ENCODE data around the gene ARPC1B.

DNA sequence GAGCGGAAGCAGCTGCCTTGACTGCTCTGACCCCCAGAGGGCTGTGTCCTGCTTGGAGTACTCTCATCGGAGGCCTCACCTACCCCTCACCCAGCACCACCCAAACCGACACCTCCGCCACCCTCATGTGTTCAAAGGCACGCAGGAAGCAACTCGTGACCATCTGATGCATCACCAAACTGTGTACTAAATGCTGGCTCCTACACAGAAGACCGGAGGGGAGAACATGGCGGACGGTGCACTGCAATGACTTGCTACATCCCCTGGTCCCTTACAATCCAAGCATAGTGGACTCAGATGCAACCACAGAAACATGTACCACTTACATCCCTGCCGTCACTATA is 30.4 kb downstream of the ARPC1B start:
- TF ChIP-seq, protein P1, sequence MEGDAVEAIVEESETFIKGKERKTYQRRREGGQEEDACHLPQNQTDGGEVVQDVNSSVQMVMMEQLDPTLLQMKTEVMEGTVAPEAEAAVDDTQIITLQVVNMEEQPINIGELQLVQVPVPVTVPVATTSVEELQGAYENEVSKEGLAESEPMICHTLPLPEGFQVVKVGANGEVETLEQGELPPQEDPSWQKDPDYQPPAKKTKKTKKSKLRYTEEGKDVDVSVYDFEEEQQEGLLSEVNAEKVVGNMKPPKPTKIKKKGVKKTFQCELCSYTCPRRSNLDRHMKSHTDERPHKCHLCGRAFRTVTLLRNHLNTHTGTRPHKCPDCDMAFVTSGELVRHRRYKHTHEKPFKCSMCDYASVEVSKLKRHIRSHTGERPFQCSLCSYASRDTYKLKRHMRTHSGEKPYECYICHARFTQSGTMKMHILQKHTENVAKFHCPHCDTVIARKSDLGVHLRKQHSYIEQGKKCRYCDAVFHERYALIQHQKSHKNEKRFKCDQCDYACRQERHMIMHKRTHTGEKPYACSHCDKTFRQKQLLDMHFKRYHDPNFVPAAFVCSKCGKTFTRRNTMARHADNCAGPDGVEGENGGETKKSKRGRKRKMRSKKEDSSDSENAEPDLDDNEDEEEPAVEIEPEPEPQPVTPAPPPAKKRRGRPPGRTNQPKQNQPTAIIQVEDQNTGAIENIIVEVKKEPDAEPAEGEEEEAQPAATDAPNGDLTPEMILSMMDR (IDR thresholded peaks at IDR 0.05) = no peak
- TF ChIP-seq POLR2A (IDR thresholded peaks at IDR 0.05) = no peak

Measured in body of pancreas (tissue), 4 donors.